HepG2 (cell line): ENCODE data around the gene CORO7. TPM values are rescaled to one million over a fixed set of nuclear protein-coding genes. Genes with fewer than 3 reads are reported as not detected.

Experiments
- ATAC-seq: fragments of 200-7000 bp; cut with Tn5 transposase; 3 replicates; pipeline ENCODE4 v1.9.1; 2020; ENCODE audit warnings: mild to moderate bottlenecking, moderate library complexity
- BruUV-seq: library from RNA; stranded (reverse); fragments of 400-500 nt; replicated peaks from 2 replicates; lab custom pipeline; 2021; lab: Mats Ljungman, UMichigan
- CTCF ChIA-PET: fragments of 300-600 bp; formaldehyde crosslinking; extraction: SDS; loops from one replicate; lab custom pipeline; 2021; ENCODE audit warnings: low total read pairs, inconsistent platforms, low intra/inter-chr PET ratio; lab: Yijun Ruan, JAX
- POLR2A ChIA-PET: fragments of 350-600 bp; sonication (Branson Sonifier 250); formaldehyde crosslinking; loops from one replicate; lab custom pipeline; 2020; ENCODE audit warnings: antibody characterized with exemption, inconsistent platforms; lab: Yijun Ruan, JAX
- DNase-seq: peaks from one replicate; pipeline ENCODE4 v3.0.0-alpha.2; 2015; ENCODE audit warnings: low spot score
- FAIRE-seq: peaks from 3 replicates; lab custom pipeline; 2011; peaks lifted over from hg19 to GRCh38; lab: Jason Lieb, UNC
- H2AFZ ChIP-seq: one replicate; pipeline ENCODE4 v1.6.1; 2011; ENCODE audit warnings: low read length, inconsistent platforms
- H3K27ac ChIP-seq: fragments of 300-600 bp; 3 replicates; pipeline ENCODE4 v1.8.0; 2011; ENCODE audit warnings: mixed run types, mild to moderate bottlenecking, mixed read lengths, low read length, inconsistent platforms; ENCODE audit not compliant: insufficient read depth; ENCODE audit errors: extremely low read length
- H3K27me3 ChIP-seq, 2 experiments: fragments of 200-600 bp in 1 of 2; 2 replicates in 1 of 2; 3 replicates in 1 of 2; pipeline versions ENCODE4 v1.6.0 to v1.8.0; 2011; ENCODE audit warnings: low read length in 2 of 2, mild to moderate bottlenecking in 2 of 2, moderate library complexity in 2 of 2, inconsistent platforms in 1 of 2; ENCODE audit not compliant: insufficient read depth in 2 of 2, control insufficient read depth in 1 of 2
- H3K36me3 ChIP-seq, 2 experiments: fragments of 200-600 bp in 1 of 2; replicated peaks in 1 of 2; 2 replicates in 1 of 2; 3 replicates in 1 of 2; pipeline versions ENCODE4 v1.5.1 to v1.8.0; 2011; ENCODE audit warnings: low read length in 2 of 2, inconsistent platforms in 1 of 2; ENCODE audit not compliant: insufficient read depth in 2 of 2, control insufficient read depth in 1 of 2
- H3K4me1 ChIP-seq: 2 replicates; pipeline ENCODE4 v1.5.1; 2012; ENCODE audit warnings: low read length, inconsistent platforms; ENCODE audit not compliant: insufficient read depth
- H3K4me2 ChIP-seq: 2 replicates; pipeline ENCODE4 v1.6.0; 2011; ENCODE audit warnings: low read depth, low read length, inconsistent platforms
- H3K4me3 ChIP-seq, 3 experiments: fragments of 200-600 bp in 1 of 3; sonication (generic), shearing (Covaris generic) in 1 of 3; replicated peaks in 1 of 3; 2 replicates each; pipeline ENCODE4 v1.5.1; 2011 to 2016; ENCODE audit warnings: low read length in 3 of 3, inconsistent platforms in 2 of 3, low read depth in 2 of 3, mild to moderate bottlenecking in 2 of 3, control low read depth in 1 of 3, mixed read lengths in 1 of 3; ENCODE audit not compliant: insufficient read depth in 1 of 3
- H3K79me2 ChIP-seq: one replicate; pipeline ENCODE4 v1.6.1; 2011; ENCODE audit warnings: low read length, inconsistent platforms; ENCODE audit not compliant: insufficient read depth
- H3K9ac ChIP-seq: 2 replicates; pipeline ENCODE4 v1.6.0; 2011; ENCODE audit warnings: mild to moderate bottlenecking, low read depth, low read length, inconsistent platforms; ENCODE audit not compliant: insufficient read depth
- H3K9me3 ChIP-seq: 2 replicates; pipeline ENCODE4 v1.5.1; 2012; ENCODE audit warnings: mild to moderate bottlenecking, low read length
- H4K20me1 ChIP-seq: 2 replicates; pipeline ENCODE4 v1.6.0; 2011; ENCODE audit warnings: inconsistent platforms, mild to moderate bottlenecking, low read length, moderate library complexity; ENCODE audit not compliant: insufficient read depth
- AHDC1 ChIP-seq: sonication (generic); formaldehyde crosslinking; IDR thresholded peaks from 2 replicates; pipeline ENCODE4 v1.5.1; 2020; ENCODE audit warnings: mild to moderate bottlenecking, missing genetic modification reagents, borderline replicate concordance
- GTF2F1 ChIP-seq: fragments of 150-350 bp; IDR thresholded peaks from 2 replicates; pipeline ENCODE4 v1.6.1; 2014; ENCODE audit warnings: low read length
- NR2F6 ChIP-seq, 2 experiments: IDR thresholded peaks; 2 replicates each; pipeline ENCODE4 v1.6.1; 2016; ENCODE audit warnings: antibody characterized with exemption in 1 of 2, mild to moderate bottlenecking in 1 of 2
- ONECUT2 ChIP-seq: sonication (generic); formaldehyde crosslinking; IDR thresholded peaks from 2 replicates; pipeline ENCODE4 v1.4.0; 2020; ENCODE audit warnings: missing genetic modification reagents
- POLR2A ChIP-seq, 2 experiments: IDR thresholded peaks; 2 replicates each; pipeline ENCODE4 v1.6.1; 2011; ENCODE audit warnings: low read depth in 2 of 2, low read length in 2 of 2, mild to moderate bottlenecking in 1 of 2, moderate library complexity in 1 of 2; ENCODE audit not compliant: insufficient read depth in 1 of 2
- SSRP1 ChIP-seq: IDR thresholded peaks from 2 replicates; pipeline ENCODE4 v1.6.1; 2016; ENCODE audit warnings: control low read depth
- ZBTB38 ChIP-seq: sonication (generic); formaldehyde crosslinking; IDR thresholded peaks from 2 replicates; pipeline ENCODE4 v1.5.1; 2020; ENCODE audit warnings: mild to moderate bottlenecking, missing genetic modification reagents
- ZC3H4 ChIP-seq: sonication (generic); formaldehyde crosslinking; IDR thresholded peaks from 2 replicates; pipeline ENCODE4 v1.4.0; 2020; ENCODE audit warnings: missing genetic modification reagents, borderline replicate concordance
- ZNF121 ChIP-seq: sonication (generic); formaldehyde crosslinking; IDR thresholded peaks from 2 replicates; pipeline ENCODE4 v1.5.0; 2020; ENCODE audit warnings: mild to moderate bottlenecking, missing genetic modification reagents
- ZNF138 ChIP-seq: sonication (generic); formaldehyde crosslinking; IDR thresholded peaks from 2 replicates; pipeline ENCODE4 v1.5.0; 2020; ENCODE audit warnings: mild to moderate bottlenecking, low read depth, missing genetic modification reagents
- ZNF564 ChIP-seq: sonication (generic); formaldehyde crosslinking; IDR thresholded peaks from 2 replicates; pipeline ENCODE4 v1.8.1; 2023; ENCODE audit warnings: mild to moderate bottlenecking, missing genetic modification reagents
- ZNF792 ChIP-seq: IDR thresholded peaks from 2 replicates; pipeline ENCODE4 v1.6.1; 2016
- WGBS: methylation state at CpG from one replicate; pipeline ENCODE4 v1.1.6; 2017; ENCODE audit warnings: low lambda C conversion rate; 5-methylcytosine and 5-hydroxymethylcytosine counted together
- in situ Hi-C: cut with HindIII; loops from 2 replicates; pipeline ENCODE4 v1.10.0; 2017; ENCODE audit warnings: low pct_unique_long_range_greater_than_20kb; ENCODE audit not compliant: extremely low pct_ligation_motif_present
- intact Hi-C: fragments of 100-400 bp; cut with micrococcal nuclease; formaldehyde crosslinking; loops from one replicate; pipeline ENCODE4 v1.10.0; 2022; ENCODE audit not compliant: unreplicated experiment
- polyA plus RNA-seq, 8 experiments: library from polyadenylated mRNA; depleted of rRNA in 3 of 8; stranded (reverse) in 7 of 8; unstranded in 1 of 8; fragments of >200 nt; fragmentation: Illumina TruSeq in 4 of 8; extraction: Trizol in 4 of 8; gene quantifications; 2 replicates each; pipeline versions ENCODE4 v1.2.1 to v1.2.3, GENCODE V29; 2011 to 2016; ENCODE audit warnings: low read depth in 4 of 8, missing spikeins in 1 of 8, mixed read lengths in 1 of 8; ENCODE audit not compliant: insufficient read depth in 1 of 8
- total RNA-seq, 5 experiments: library from RNA; depleted of rRNA; stranded (reverse); fragments of >200 nt; fragmentation: Illumina TruSeq; extraction: Trizol; gene quantifications; 2 replicates each; pipeline ENCODE4 v1.2.3, GENCODE V29; 2016; ENCODE audit warnings: low read depth in 1 of 5

Gene CORO7
- total and polyA plus RNA-seq, 2 of the 13 experiments (the other 11 are each of a cell fraction or from before 2014, with no cell fraction given): 9.9 to 14.3 TPM

- ChIA-PET CTCF (no interaction called here), POLR2A (interaction anchor here (1.1 to 2.1 kb wide), 3 partner anchors 8 to 30 kb away, joined by 3 to 10 read pairs (median 4); no protein-coding TSS in a partner anchor)
- intact Hi-C loops: loop anchor here (5.0 kb wide), 1 partner anchor 49 kb away; the partner anchor contains the start of gene HMOX2
- ATAC-seq: no peak
- WGBS: 98% methylated on average over 7 of the region's 7 CpGs
- H3K79me2 ChIP-seq: peaks cover 49% of the 10 kb centered on the region
- BruUV-seq: no TSS peak
- H3K9ac ChIP-seq: no peak overlapping the region
- H3K4me1 ChIP-seq: peaks cover 34% of the 10 kb centered on the region
- H3K27me3 ChIP-seq: no peaks in the 10 kb centered on the region; a peak in 1 of 5 replicates
- H2AFZ ChIP-seq: no peak overlapping the region
- peak in 1 of 2 experiments; percentile 31; a peak in 1 of 4 replicates for TF ChIP-seq POLR2A (IDR thresholded peaks at IDR 0.05; ENCODE audit: insufficient read depth in 1 of 2, low read depth in 2 of 2, low read length in 2 of 2)
- no peak for TF ChIP-seq ZNF792
- no peak for TF ChIP-seq SSRP1 (CRISPR knock-in tag)
- 0 out of 2 replicates have a peak, but pooled peaks have one; percentile 41 for TF ChIP-seq ZNF121 (CRISPR knock-in tag)
- no peak for TF ChIP-seq ONECUT2 (CRISPR knock-in tag)
- no peak for FAIRE-seq
- no peak overlapping the region for H3K27ac ChIP-seq
- 0 out of 2 replicates have a peak, but pooled peaks cover 4% of the 10 kb centered on the region for H4K20me1 ChIP-seq
- no peak for DNase-seq
- no peak overlapping the region for H3K4me3 ChIP-seq
- in situ Hi-C loops: no loop called here
- H3K36me3 ChIP-seq: peaks cover 5 to 9% of the 10 kb centered on the region in 2 experiments; a peak in 3 of 5 replicates
- no peaks in the 10 kb centered on the region for H3K9me3 ChIP-seq
- no peak overlapping the region for H3K4me2 ChIP-seq
These were observed 12.1 kb upstream of the CORO7 start for GRCh38 chr16:4428500-4428899.

DNA sequence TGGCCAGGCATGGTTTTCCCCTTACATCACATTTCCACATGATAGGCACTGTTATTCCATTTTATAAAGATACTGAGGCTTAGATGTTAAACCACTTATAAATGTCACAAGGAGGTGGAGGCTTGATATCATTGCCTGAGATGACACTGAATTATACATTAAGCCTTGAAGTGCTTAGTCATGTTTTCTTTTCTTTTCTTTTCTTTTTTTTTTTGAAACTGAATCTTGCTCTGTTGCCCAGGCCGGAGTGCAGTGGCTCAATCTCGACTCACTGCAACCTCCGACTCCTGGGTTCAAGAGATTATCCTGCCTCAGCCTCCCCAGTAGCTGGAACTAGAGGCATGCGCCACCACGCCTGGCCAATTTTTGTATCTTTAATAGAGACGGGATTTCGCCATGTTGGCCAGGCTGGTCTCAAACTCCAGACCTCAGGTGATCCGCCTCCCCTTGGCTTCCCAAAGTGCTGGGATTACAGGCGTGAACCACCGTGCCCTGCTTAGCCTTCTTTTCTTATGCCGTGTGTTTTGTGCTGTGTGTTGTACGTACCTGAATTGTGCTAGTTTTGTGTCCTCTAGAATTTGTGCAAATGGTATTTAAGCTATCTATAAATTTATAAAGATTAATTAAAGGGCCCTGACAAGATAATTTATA lies 10.5 kb upstream of the CORO7 start:
- in situ Hi-C loops: no loop called here
- TF ChIP-seq ZBTB38: peak; percentile 57; the same call in 1 of the 2 replicates
- TF ChIP-seq ZNF138 (CRISPR knock-in tag): no peak
- no peak for TF ChIP-seq AHDC1 (CRISPR knock-in tag)
- TF ChIP-seq NR2F6 (IDR thresholded peaks at IDR 0.05): no peak
- TF ChIP-seq NR2F6 (CRISPR knock-in tag; IDR thresholded peaks at IDR 0.05): no peak
- TF ChIP-seq ZNF121 (CRISPR knock-in tag): peak; percentile 42; the same call in 1 of the 2 replicates
- peak; percentile 66; the same call in 1 of the 2 replicates for TF ChIP-seq ZC3H4 (CRISPR knock-in tag)
- no peak for TF ChIP-seq GTF2F1
- TF ChIP-seq ZNF564 (CRISPR knock-in tag): no peak

More for the DNA sequence above, 10.5 kb upstream of the CORO7 start:
- Histone ChIP-seq H3K36me3 (peaks cover 5 to 9% of the 10 kb centered on the region in 2 experiments; a peak in 3 of 5 replicates), H2AFZ (no peak overlapping the region), H4K20me1 (0 out of 2 replicates have a peak, but pooled peaks cover 4% of the 10 kb centered on the region), H3K27ac (peak overlapping the region; percentile 99), H3K4me2 (peak overlapping the region; percentile 93), H3K4me3 (peak overlapping the region; percentile 82 to 85 (median 84)), H3K79me2 (peaks cover 49% of the 10 kb centered on the region), H3K9me3 (no peaks in the 10 kb centered on the region), H3K9ac (peak overlapping the region; percentile 99), H3K27me3 (no peaks in the 10 kb centered on the region; a peak in 1 of 5 replicates), H3K4me1 (peaks cover 34% of the 10 kb centered on the region)
- DNase-seq (no peak), ATAC-seq (no peak), FAIRE-seq (no peak)
- 59% methylated on average over 12 of the region's 12 CpGs for WGBS
- BruUV-seq: TSS peak; percentile 70
- intact Hi-C loops: loop anchor here (5.0 kb wide), 1 partner anchor 50 kb away; the partner anchor contains the start of gene HMOX2
- CTCF ChIA-PET: interaction anchor here (0.7 kb wide), 1 partner anchor 34 kb away, joined by 3 read pairs; no protein-coding TSS in a partner anchor
- POLR2A ChIA-PET: interaction anchor here (0.6 to 2.1 kb wide), 17 partner anchors 10 to 307 kb away, joined by 3 to 20 read pairs (median 5); partner anchors contain the start of genes ANKS3, CORO7, DNAAF8 and HMOX2
